Type B pancreatic cell (in vitro differentiated cells): ENCODE data around the gene KDM6A. TPM values are rescaled to one million over a fixed set of nuclear protein-coding genes. Genes with fewer than 3 reads are reported as not detected.
A peak's percentile ranks its signal among the peaks of the same experiment; 100 is the strongest.

Source experiments
- DNase-seq: peaks from one replicate; pipeline ENCODE4 v3.0.0; 2021; ENCODE audit warnings: mixed read lengths; ENCODE audit not compliant: unreplicated experiment; ENCODE audit errors: extremely low spot score
- H3K27ac Mint-ChIP-seq: 2 replicates; pipeline ENCODE4 v1.8.0; 2021; ENCODE audit warnings: mild to moderate bottlenecking, mixed read lengths
- H3K27me3 Mint-ChIP-seq: 2 replicates; pipeline ENCODE4 v1.8.0; 2021; ENCODE audit warnings: mixed read lengths
- H3K36me3 Mint-ChIP-seq: 2 replicates; pipeline ENCODE4 v1.8.0; 2021; ENCODE audit warnings: mixed read lengths
- H3K4me1 Mint-ChIP-seq: one replicate; pipeline ENCODE4 v1.8.0; 2021; ENCODE audit warnings: mixed read lengths; ENCODE audit not compliant: unreplicated experiment
- H3K4me3 Mint-ChIP-seq: 2 replicates; pipeline ENCODE4 v1.8.0; 2021; ENCODE audit warnings: mild to moderate bottlenecking, mixed read lengths
- H3K9me3 Mint-ChIP-seq: 2 replicates; pipeline ENCODE4 v1.8.0; 2021; ENCODE audit warnings: mixed read lengths
- total RNA-seq: library from RNA; stranded (reverse); gene quantifications from 2 replicates; pipeline ENCODE4 v1.2.1, GENCODE V29; 2021; ENCODE audit warnings: low replicate concordance
- TF ChIP-seq, protein P1 (sequence below): fragments of 200-600 bp; sonication (generic); conservative IDR thresholded peaks from 2 replicates; pipeline ENCODE4 v1.5.0; 2021; ENCODE audit warnings: antibody characterized with exemption, mild to moderate bottlenecking

Gene KDM6A
- total RNA-seq, 1 donor from 2014 or later, result 38.1 TPM

DNA sequence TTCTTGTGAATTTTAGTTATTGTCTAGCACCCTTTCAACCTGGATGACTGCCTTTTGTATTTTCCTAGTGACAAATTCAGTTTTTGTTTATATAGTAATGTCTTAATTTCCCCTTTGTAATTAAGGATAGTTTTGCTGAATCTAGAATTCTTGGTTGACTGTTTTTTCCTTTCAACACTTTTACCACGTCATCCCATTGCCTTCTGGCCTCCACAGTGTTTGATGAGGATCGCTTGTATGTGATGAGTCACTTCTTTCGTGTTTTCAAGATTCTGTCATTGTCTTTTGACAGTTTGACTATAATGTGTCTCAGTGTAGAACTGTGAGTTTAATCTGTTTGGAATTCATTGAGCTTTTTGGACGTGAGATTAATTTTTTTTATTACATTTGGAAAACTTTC, 30.1 kb downstream of the KDM6A start:
- Mint-ChIP-seq H3K36me3 (no peaks in the 10 kb centered on the region), H3K4me1 (no peaks in the 10 kb centered on the region), H3K27ac (no peak overlapping the region), H3K9me3 (peaks cover under 1% of the 10 kb centered on the region), H3K4me3 (no peak overlapping the region), H3K27me3 (no peaks in the 10 kb centered on the region)
- TF ChIP-seq, protein P1, sequence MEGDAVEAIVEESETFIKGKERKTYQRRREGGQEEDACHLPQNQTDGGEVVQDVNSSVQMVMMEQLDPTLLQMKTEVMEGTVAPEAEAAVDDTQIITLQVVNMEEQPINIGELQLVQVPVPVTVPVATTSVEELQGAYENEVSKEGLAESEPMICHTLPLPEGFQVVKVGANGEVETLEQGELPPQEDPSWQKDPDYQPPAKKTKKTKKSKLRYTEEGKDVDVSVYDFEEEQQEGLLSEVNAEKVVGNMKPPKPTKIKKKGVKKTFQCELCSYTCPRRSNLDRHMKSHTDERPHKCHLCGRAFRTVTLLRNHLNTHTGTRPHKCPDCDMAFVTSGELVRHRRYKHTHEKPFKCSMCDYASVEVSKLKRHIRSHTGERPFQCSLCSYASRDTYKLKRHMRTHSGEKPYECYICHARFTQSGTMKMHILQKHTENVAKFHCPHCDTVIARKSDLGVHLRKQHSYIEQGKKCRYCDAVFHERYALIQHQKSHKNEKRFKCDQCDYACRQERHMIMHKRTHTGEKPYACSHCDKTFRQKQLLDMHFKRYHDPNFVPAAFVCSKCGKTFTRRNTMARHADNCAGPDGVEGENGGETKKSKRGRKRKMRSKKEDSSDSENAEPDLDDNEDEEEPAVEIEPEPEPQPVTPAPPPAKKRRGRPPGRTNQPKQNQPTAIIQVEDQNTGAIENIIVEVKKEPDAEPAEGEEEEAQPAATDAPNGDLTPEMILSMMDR, result no peak
- no peak for DNase-seq

DNA sequence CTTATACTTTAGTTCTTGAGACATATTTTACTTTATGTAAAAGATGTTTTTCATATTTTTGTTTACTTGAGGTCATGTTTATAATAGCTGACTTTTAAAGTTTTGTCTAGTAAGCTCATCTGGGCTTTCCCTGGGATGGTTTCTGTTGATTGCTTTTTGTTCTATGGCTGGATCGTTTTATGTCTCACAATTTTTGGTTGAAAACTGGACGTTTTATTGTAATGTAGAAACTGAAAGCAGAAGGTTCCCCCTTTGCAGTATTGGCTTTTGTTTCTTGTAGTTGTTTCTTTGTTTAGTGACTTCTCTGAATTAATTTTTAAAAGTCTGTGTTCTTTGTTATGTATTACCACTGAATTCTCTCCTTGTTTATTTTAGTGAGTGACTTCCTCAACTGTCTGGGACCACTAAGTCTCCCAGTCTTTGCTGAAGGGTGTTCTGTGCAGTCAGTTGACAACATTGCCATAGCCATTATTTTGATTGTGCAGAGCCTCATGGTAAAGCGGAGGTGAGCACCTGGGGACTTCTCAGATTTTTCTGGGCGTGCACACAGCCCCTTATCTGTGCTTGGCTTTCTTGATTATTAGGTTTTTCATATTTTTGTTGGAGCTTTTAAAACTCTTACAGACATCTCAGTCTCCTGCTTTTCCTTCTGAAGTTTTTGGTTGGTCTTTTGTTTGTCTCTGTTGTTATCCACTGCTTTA, 31.0 kb downstream of the KDM6A start:
- Mint-ChIP-seq H3K4me3 (no peak overlapping the region), H3K4me1 (no peaks in the 10 kb centered on the region), H3K9me3 (peaks cover 3% of the 10 kb centered on the region)

DNA sequence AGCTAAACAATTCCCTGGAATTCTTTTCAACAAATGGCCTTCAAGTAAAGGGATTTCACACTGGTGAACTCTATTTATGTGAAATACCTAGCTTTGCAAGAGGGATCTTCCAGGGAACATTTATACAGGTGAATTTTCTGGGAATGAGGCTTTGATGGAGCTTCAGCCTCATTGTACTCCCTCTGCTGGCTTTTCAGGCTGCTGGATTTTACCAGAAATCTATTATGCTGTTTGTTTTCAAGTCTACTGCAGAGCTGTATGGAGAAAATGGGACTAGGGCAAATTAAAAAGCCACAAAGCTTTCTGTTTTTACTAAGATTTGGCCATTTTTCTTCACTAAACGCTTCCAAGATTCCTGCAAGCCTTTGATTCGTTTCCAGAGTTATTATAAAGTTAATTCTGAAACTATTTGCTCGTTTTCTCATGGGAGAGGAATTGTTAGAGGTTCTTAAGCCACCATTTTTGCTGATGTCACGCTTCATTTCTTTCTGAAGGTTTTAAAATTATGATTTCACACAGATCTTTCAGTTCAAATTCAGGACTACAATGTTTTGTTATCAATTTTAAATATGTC, 31.6 kb downstream of the KDM6A start:
- Mint-ChIP-seq H3K27me3 (no peaks in the 10 kb centered on the region), H3K4me3 (no peak overlapping the region), H3K4me1 (no peaks in the 10 kb centered on the region), H3K9me3 (peaks cover 3% of the 10 kb centered on the region), H3K36me3 (no peaks in the 10 kb centered on the region), H3K27ac (no peak overlapping the region)
- no peak for DNase-seq
- TF ChIP-seq, protein P1, result no peak

More for the DNA sequence above, 31.0 kb downstream of the KDM6A start:
- H3K27me3 Mint-ChIP-seq, result no peaks in the 10 kb centered on the region
- no peak overlapping the region for H3K27ac Mint-ChIP-seq
- DNase-seq, result no peak
- H3K36me3 Mint-ChIP-seq, result no peaks in the 10 kb centered on the region
- TF ChIP-seq, protein P1, result no peak

DNA sequence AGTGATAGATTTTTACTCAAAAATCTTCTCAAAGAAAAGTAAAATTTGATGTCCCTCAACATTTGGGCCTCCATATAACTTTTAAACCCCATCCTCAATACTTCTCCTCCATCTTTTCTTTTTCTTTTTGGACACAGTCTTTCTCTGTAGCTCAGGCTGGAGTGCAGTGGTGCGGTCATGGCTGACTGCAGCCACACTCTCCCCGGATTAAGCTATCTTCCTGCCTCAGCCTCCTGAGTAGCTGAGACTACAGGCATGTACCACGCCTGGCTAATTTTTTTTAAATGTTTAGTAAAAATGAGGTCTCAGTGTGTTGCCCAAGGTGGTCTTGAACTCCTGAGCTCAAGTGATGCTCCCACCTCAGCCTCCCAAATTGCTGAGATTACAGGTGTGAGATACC, 33.1 kb downstream of the KDM6A start:
- Mint-ChIP-seq H3K4me1 (no peaks in the 10 kb centered on the region), H3K36me3 (no peaks in the 10 kb centered on the region), H3K27me3 (no peaks in the 10 kb centered on the region), H3K9me3 (peaks cover 3% of the 10 kb centered on the region), H3K27ac (peak overlapping the region; percentile 43), H3K4me3 (no peak overlapping the region)
- TF ChIP-seq, protein P1, result no peak
- DNase-seq, result no peak

DNA sequence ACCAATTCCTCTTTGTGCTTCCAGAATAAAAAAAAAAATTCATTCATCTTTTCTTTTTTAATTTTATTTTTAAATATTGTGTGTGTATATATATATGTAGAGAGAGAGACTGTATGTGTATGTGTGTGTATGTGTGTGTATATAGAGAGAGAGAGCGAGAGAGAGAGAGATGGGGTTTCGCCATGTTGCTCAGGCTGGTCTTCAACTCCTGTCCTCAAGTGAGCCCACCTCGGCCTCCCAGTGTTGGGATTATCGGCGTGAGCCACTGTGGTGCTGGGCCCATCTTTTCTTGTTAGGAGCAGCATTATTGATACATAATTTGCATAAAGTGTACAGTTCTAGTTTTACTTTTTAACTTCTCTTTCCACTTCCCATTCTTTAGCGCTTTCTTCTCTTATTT, 33.6 kb downstream of the KDM6A start:
- TF ChIP-seq, protein P1, result no peak
- Mint-ChIP-seq H3K27ac (no peak overlapping the region), H3K4me1 (no peaks in the 10 kb centered on the region), H3K27me3 (no peaks in the 10 kb centered on the region), H3K9me3 (peaks cover 3% of the 10 kb centered on the region), H3K36me3 (no peaks in the 10 kb centered on the region), H3K4me3 (no peak overlapping the region)
- no peak for DNase-seq
